Adrenal gland (tissue), 12 donors: ENCODE data around the gene TRIM46. TPM values are rescaled to one million over a fixed set of nuclear protein-coding genes. Genes with fewer than 3 reads are reported as not detected.

ENCODE experiments used
- DNase-seq, 7 donors: peaks; one replicate each; pipeline ENCODE4 v3.0.0-alpha.2; 2019 to 2020
- H3K27ac ChIP-seq, 5 donors: fragments of 200-600 bp; sonication (generic) in 4 of 5; 1 replicate in 3 of 5; 2 replicates in 2 of 5; pipeline versions ENCODE4 v1.5.1 to v1.8.0; 2016 to 2020; ENCODE audit warnings: mild to moderate bottlenecking in 1 of 5
- H3K27me3 ChIP-seq: fragments of 200-600 bp; 2 replicates; pipeline ENCODE4 v1.8.0; 2021
- H3K36me3 ChIP-seq, 2 donors: fragments of 200-600 bp; replicated peaks in 1 of 2; 1 replicate in 1 of 2; 2 replicates in 1 of 2; pipeline versions ENCODE4 v1.5.1 to v1.8.0; 2018 to 2022
- H3K4me1 ChIP-seq, 2 donors: fragments of 200-600 bp; replicated peaks in 1 of 2; 1 replicate in 1 of 2; 2 replicates in 1 of 2; pipeline versions ENCODE4 v1.5.1 to v1.8.0; 2018 to 2021
- H3K4me3 ChIP-seq, 4 donors: fragments of 200-600 bp; sonication (generic) in 3 of 4; one replicate each; pipeline ENCODE4 v1.5.1; 2016 to 2018
- H3K9me3 ChIP-seq, 3 donors: fragments of 200-600 bp; sonication (generic) in 1 of 3; replicated peaks in 1 of 3; 1 replicate in 2 of 3; 2 replicates in 1 of 3; pipeline versions ENCODE4 v1.5.1 to v1.8.0; 2016 to 2021
- POLR2A ChIP-seq, 2 donors: fragments of 450-650 bp; IDR thresholded peaks; one replicate each; pipeline ENCODE4 v1.6.1; 2017; ENCODE audit warnings: antibody characterized with exemption in 2 of 2, mild to moderate bottlenecking in 2 of 2, moderate library complexity in 1 of 2
- WGBS, 4 donors: extraction: QIAGEN DNeasy Blood & Tissue Kit in 2 of 4; methylation state at CpG; one replicate each; pipeline versions ENCODE4 v1.1.5 to v1.1.7; 2013 to 2017; 5-methylcytosine and 5-hydroxymethylcytosine counted together
- intact Hi-C, 2 donors: fragments of 100-400 bp; cut with DNase I; formaldehyde crosslinking; loops; one replicate each; pipeline versions ENCODE4 v1.14.1 to v1.15.0; 2022 to 2023
- polyA plus RNA-seq, 3 donors: library from polyadenylated mRNA; stranded (reverse); fragments of 200-250 nt in 2 of 3; fragments of 350-450 nt in 1 of 3; fragmentation: Illumina TruSeq in 1 of 3; extraction: RNeasy Lipid Tissue Mini Kit (QIAGEN cat#74804) in 1 of 3; gene quantifications; one replicate each; pipeline ENCODE4 v1.2.3, GENCODE V29; 2013 to 2014
- total RNA-seq, 9 donors: library from RNA; depleted of rRNA in 4 of 9; stranded (reverse); fragments of >200 nt in 4 of 9; fragments of 120-200 nt in 1 of 9; fragmentation: NEBNext Ultra II Directional in 1 of 9; extraction: Animal tissue kit (Norgen Biotek cat#: 25700) in 1 of 9; gene quantifications; one replicate each; pipeline versions ENCODE4 v1.1.0 to v1.2.4, GENCODE V29; 2013 to 2023
- TF ChIP-seq, protein P1 (sequence below), 6 experiments: fragments of 450-650 bp in 4 of 6; fragments of 200-600 bp in 2 of 6; sonication (generic) in 1 of 6; IDR thresholded peaks; 1 replicate in 5 of 6; 2 replicates in 1 of 6; pipeline versions ENCODE4 v1.5.1 to v1.8.0; 2016 to 2021; ENCODE audit warnings: antibody characterized with exemption in 6 of 6, mild to moderate bottlenecking in 2 of 6, moderate library complexity in 1 of 6
- donor health status: healthy with polysubstance abuse.
- donor health status: Bipolar disorder and iron deficiency.
- donor health status: DM: yes; HTN: yes; CAD: no.
- donor health status: DM: no; HTN: no; CAD: no.
- donor health status: DM: no; HTN: no; CAD: no.
- donor health status: DM: yes; HTN: yes; CAD: no.

TRIM46 gene
- total and polyA plus RNA-seq, 12 donors: 0.19 to 5.6 (median 0.59) TPM; not detected in 2

DNA sequence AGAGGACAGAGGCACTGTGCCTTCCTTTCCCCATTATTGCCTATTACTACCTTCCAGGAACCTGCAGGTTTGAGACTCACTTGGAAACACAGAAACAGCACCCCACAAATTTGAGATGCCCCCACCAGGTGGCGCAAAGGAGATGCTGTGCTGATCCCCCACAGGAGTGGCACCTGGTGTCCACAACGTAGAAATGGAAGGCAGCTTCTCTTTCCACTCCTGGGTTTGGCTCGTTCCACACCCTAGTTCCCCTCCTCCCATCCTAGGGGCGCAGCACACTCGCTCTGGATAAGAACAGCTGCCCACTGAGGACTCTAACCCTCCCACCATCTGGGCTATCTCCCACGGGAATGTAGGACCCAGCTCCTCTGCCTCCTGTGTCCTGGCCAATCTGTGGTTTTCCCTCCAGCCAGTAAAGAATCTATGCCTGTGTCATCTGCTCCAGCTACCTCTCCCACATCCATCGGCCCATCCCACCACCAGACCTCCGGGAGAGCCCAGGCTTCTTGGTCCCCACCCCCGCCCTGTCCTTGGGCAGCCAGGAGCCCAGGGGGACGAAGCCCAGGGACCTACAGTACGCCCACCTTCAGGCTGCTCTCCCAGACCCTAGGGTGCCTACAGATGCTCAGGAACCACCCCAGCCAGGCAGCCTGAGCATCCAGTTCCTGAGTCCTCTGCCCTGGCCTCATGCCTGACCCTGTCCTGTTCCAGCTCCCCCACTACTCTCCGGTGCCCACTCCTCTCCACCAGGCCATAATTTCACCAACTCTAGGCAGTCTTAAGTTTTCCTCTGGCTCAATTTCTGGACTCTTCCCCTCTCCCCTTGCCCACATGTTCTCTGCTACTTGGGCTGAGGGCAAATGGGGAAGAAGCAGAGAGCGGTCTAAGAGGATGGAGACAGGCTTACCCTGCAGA is 33.5 kb downstream of the TRIM46 start:
- no peaks in the 10 kb centered on the region for H3K9me3 ChIP-seq
- WGBS, 4 donors: 15 to 22% (median 20%) methylated on average over 11 to 13 of the region's 13 CpGs
- no peaks in the 10 kb centered on the region for H3K36me3 ChIP-seq
- H3K4me3 ChIP-seq: peak overlapping the region in 1 of 4 donors; percentile 79
- H3K4me1 ChIP-seq: peaks cover 24 to 30% of the 10 kb centered on the region in 2 donors
- no peaks in the 10 kb centered on the region for H3K27me3 ChIP-seq
- TF ChIP-seq POLR2A (IDR thresholded peaks at IDR 0.05): no peak
- TF ChIP-seq, protein P1, sequence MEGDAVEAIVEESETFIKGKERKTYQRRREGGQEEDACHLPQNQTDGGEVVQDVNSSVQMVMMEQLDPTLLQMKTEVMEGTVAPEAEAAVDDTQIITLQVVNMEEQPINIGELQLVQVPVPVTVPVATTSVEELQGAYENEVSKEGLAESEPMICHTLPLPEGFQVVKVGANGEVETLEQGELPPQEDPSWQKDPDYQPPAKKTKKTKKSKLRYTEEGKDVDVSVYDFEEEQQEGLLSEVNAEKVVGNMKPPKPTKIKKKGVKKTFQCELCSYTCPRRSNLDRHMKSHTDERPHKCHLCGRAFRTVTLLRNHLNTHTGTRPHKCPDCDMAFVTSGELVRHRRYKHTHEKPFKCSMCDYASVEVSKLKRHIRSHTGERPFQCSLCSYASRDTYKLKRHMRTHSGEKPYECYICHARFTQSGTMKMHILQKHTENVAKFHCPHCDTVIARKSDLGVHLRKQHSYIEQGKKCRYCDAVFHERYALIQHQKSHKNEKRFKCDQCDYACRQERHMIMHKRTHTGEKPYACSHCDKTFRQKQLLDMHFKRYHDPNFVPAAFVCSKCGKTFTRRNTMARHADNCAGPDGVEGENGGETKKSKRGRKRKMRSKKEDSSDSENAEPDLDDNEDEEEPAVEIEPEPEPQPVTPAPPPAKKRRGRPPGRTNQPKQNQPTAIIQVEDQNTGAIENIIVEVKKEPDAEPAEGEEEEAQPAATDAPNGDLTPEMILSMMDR (IDR thresholded peaks at IDR 0.05): peak; percentile 65 to 90 (median 82)
- H3K27ac ChIP-seq: peak overlapping the region in 4 of 5 donors; percentile 80 to 98 (median 92)
- intact Hi-C loops: loop anchor here in 1 of 2 donors (5.0 kb wide), 1 partner anchor 35 kb away; a partner anchor contains a TSS
- DNase-seq: peak; percentile 83 to 96 (median 88)

DNA sequence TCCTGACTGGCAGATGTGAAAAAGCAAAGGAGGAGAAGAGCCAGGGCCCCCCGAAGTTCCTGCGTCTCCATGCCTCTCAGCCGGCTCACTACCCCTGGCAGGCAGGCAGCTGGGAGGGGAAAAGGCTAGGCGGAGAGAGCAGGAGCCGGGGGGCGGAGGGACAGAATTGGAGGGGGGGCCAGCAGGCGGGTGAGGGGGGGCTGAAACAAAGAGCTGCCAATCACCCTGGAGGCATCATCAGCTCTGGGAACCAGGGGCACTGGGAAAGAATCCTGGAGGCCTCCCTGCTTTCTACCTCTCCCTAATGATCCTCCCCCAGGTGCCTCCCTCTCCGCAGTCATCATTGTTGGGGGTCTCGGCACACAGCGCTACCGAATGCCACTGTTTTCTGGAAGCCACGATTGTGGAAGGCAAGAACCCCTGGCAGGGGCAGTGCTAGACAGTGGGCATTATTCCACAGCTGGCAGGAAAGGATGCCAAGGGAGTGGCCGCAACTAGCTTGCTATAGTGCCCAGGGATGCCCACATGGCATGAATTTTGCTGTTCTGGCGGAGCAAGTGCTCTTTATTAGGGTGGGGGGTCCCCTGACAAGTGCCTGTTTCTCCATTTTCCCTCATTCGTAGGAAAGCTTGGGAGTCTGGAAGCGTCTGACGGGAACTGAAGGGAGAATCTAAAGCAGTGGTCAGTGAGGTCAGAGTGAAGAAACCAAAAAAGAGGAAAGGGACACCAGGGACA is 34.3 kb downstream of the TRIM46 start, which contains the start of gene THBS3:
Gene THBS3 (minus strand): TSS at position 92 of the 735 bp plus-strand sequence. CDS start 21 bp downstream, at position 71.
- intact Hi-C loops: loop anchor here in 1 of 2 donors (5.0 kb wide), 1 partner anchor 34 kb away; a partner anchor contains a TSS
- 13 to 21% (median 17%) methylated on average over 9 to 17 of the region's 17 CpGs for WGBS, 4 donors
- Histone ChIP-seq H3K4me3 (peak within 1 kb of the TSS; percentile 47 to 94 (median 67)), H3K36me3 (no peaks in the 10 kb centered on the region), H3K27ac (peak within 1 kb of the TSS; percentile 80 to 98 (median 89)), H3K9me3 (no peaks in the 10 kb centered on the region), H3K4me1 (peaks cover 24 to 30% of the 10 kb centered on the region in 2 donors), H3K27me3 (no peaks in the 10 kb centered on the region)
- DNase-seq: peak in 2 of 7 donors; percentile 24 to 43
- no peak for TF ChIP-seq POLR2A (IDR thresholded peaks at IDR 0.05)

DNA sequence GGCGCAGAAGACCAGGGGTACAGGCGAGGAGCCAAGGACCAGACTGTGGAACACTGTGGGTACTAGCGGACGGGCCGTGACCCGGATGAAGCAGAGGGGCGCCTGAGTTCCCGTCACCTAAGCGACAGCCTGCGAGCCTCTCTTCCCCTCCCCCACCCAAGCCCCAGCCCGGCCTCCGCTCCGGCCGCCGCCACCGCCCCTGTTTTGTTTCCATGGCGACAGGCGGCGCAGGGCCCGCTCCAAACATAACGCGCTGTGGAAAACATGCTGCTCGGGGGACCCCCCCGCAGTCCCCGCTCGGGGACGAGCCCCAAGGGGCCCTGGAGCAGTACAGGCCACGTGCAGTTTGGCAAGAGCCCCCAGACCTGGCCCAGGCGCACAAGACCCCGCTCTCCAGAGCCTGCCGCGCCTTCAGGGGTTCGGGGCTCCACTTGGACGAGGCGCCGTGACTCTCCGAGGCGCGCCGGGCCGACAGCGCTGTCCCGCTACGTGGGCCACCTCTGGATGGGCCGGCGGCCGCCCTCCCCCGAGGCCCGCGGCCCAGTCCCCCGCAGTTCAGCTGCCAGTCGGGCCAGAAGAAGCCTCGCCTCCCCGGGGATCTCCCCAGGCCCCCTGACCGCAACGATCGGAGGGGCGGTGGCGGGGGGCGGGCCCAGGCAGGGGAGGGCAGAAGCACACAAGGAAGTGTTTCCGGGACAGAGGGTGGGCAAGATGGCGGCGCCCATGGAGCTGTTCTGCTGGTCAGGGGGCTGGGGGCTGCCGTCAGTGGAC is 35.1 kb downstream of the TRIM46 start, which contains the start of gene MTX1:
Gene MTX1 (plus strand): TSS at position 155 of the 771 bp plus-strand sequence. CDS start 110 bp downstream, at position 265.
- no peaks in the 10 kb centered on the region for H3K36me3 ChIP-seq
- intact Hi-C loops: loop anchor here in 1 of 2 donors (5.0 kb wide), 1 partner anchor 34 kb away; a partner anchor contains a TSS
- 0 to 1% (median 0%) methylated on average over 17 to 64 of the region's 64 CpGs for WGBS, 4 donors
- peak in 1 of 2 donors; percentile 25 for TF ChIP-seq POLR2A (IDR thresholded peaks at IDR 0.05)
- TF ChIP-seq, protein P1 (IDR thresholded peaks at IDR 0.05): no peak
- no peaks in the 10 kb centered on the region for H3K9me3 ChIP-seq
- peak within 1 kb of the TSS; percentile 80 to 98 (median 89) for H3K27ac ChIP-seq
- no peaks in the 10 kb centered on the region for H3K27me3 ChIP-seq
- peak; percentile 84 to 93 (median 87) for DNase-seq
- H3K4me1 ChIP-seq: peaks cover 24 to 30% of the 10 kb centered on the region in 2 donors
- peak within 1 kb of the TSS; percentile 55 to 94 (median 84) for H3K4me3 ChIP-seq

DNA sequence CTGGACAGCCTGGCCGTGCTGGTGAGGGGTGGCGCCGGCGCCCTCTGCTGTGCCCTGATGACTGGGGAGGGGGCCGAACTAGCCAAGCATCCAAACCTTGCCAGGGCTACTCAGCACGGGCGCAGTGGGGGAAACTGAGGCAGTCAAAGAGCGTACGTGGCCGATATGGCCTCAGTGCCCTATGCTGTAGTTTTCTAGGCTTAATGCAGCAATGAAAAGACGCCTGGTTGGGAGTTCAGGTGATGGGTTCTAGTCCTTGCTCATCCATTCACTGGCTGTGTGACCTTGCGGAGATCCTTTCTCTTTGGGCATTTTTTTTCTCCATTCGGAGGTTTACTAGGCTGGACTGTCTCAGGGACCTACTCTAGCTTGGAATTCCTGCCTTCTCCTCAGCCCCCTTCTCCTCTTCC is 35.7 kb downstream of the TRIM46 start:
- Histone ChIP-seq H3K27ac (peak overlapping the region; percentile 80 to 98 (median 89)), H3K9me3 (no peaks in the 10 kb centered on the region), H3K4me3 (peak overlapping the region; percentile 55 to 94 (median 84)), H3K36me3 (no peaks in the 10 kb centered on the region), H3K27me3 (no peaks in the 10 kb centered on the region), H3K4me1 (peaks cover 24 to 30% of the 10 kb centered on the region in 2 donors)
- WGBS, 4 donors: 1 to 8% (median 5%) methylated on average over 4 to 13 of the region's 13 CpGs
- no peak for DNase-seq
- TF ChIP-seq POLR2A (IDR thresholded peaks at IDR 0.05): no peak
- TF ChIP-seq, protein P1 (IDR thresholded peaks at IDR 0.05): no peak
- intact Hi-C loops: loop anchor here in 1 of 2 donors (5.0 kb wide), 1 partner anchor 33 kb away; a partner anchor contains a TSS
